OCI-M2 (cell line): ENCODE data around the gene AGXT.
"Not testable (repeated sequence)": the region's sequence is repeated elsewhere in the genome, so short reads cannot be mapped to it uniquely, and the experiment has no call there.

ENCODE experiments used
- DNase-seq: peaks from one replicate; lab custom pipeline; 2025; ENCODE audit not compliant: unreplicated experiment; lab: John Stamatoyannopoulos, UW

AGXT gene

DNA sequence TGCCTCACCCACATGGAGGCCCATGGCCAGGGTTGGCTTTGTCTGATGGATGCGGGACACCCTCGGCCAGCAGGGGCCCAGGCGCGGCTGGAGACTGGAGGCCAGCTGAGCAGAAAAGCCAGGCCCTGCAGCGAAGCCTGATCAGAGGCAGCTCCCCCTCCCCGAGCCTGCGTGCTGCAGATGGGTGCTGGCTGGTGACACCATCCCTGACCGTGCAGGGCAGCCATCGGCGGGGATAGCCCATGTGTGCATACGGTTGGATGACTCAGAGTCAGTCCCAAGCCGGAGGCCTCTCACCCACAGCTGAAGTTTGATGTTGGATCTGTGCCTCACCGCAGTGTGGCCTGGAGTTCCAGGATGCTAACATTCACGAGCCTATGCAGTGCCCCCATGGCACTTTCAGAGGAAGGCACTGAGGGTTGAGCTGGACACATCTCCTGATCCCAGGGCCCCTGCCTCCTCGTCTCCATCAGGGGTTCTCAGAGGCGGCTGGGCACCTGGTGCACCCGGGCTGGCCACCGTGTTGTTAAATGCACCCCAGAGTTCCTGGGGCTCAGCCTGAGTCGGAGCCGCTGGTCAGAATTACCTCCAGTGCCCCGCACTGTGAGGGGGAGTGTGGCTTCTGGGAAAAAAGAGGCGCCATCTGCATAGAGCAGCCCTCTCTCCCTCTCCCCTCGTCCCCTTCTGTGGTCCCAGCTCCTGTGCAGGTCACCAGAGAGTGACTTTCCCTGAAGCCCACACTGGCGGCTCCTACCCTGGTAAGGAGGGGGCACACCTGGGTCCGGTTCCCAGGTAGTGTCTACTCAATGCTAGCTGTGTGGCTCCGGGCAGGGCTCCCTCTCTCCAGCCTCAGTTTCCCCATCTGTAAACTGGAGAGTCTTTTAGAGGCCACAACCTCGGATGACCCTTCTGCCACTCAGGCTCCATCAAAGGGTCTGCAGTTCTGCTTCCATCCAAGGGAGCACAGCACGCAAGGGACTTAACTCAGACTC is 29.2 kb upstream of the AGXT start:
- no peak for DNase-seq

DNA sequence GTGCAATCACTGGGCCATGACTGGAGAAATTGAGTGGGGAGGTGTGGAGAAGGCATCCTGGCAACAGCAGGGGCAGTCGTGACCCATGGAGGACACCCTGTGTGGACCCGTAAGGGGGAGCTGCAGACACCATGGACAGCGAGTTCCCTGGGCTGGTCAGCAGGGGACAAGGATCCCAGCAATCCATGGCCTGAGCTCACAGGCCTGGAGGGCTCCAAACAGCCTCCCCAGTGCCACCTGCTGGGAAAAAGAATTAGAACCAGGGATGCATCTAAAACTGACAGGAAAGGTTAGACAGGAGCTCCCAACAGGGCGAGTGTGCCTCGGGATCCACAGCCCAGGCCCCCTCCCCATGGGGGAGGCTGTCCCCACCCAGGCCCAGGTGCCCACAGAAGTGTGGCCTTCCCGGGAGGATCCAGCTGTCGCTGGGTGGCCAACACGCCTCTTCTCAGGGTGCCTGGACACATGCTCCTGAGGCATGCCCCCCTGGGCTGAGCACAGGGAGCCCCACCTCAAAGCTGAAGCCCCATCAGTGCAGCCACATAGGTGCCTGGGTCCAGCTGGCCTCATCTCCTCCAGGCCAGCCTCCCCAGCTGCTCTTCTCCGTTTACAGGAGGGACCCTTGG is 28.1 kb upstream of the AGXT start:
- no peak for DNase-seq

DNA sequence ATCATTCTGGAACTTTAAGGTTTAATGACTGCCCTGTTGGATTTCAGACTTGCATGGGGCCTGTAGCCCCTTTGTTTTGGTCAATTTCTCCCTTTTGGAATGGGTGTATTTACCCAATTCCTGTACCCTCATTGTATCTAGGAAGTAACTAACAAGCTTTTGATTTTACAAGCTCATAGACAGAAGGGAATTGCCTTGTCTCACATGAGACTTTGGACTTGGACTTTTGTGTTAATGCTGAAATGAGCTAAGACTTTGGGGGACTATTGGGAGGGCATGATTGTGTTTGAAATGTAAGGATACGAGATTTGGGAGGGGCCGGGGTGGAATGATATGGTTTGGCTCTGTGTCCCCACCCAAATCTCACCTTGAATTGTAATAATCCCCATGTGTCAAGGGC is 22.3 kb upstream of the AGXT start:
- not testable (repeated sequence) for DNase-seq

DNA sequence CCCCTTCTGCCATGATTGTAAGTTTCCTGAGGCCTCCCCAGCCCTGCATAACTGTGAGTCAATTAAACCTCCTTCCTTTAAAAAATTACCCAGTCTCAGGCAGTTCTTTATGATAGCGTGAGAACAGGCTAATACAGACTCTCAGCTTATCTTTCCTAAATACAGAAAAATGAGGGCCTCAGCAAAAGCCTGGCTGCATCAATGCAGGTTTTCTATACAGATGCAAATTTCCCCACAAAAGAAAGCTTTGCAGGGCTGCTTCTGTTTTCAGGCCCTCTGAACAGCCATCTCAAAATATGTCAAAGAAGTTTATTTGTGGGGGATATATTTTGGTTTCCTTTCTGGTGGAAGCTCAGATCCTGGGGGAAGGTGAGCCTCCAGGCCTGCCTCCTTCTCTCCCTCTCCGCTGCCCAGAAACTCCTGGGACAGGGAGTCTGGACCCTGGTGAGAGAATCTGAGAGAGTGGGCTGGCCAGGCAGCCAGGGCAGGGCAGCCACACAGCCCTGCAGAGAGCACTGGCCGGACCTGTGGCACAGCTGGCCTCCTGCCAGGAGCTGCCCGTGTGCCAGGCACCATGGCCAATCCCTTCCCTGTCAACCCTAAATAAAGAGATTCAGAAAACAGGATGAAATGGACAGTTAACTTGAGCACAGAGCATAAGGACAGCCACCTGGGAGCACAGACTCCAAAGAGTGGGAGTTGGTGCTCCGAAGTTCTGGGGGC is 21.6 kb upstream of the AGXT start:
- DNase-seq: no peak

DNA sequence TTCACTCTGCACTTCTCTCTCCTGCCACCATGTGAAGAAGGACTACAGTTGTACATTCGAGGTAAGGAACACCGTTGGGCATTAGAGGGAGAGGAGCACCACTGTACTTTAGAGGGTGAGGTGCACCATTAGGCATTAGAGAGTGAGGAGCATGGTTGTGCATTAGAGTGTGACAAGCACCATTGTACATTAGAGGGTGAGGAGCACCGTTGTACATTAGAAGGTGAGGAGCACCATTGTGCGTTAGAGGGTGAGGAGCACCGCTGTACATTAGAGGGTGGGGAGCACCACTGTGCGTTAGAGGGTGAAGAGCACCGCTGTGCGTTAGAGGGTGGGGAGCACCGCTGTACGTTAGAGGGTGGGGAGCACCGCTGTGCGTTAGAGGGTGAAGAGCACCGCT is 20.8 kb upstream of the AGXT start:
- DNase-seq: no peak

DNA sequence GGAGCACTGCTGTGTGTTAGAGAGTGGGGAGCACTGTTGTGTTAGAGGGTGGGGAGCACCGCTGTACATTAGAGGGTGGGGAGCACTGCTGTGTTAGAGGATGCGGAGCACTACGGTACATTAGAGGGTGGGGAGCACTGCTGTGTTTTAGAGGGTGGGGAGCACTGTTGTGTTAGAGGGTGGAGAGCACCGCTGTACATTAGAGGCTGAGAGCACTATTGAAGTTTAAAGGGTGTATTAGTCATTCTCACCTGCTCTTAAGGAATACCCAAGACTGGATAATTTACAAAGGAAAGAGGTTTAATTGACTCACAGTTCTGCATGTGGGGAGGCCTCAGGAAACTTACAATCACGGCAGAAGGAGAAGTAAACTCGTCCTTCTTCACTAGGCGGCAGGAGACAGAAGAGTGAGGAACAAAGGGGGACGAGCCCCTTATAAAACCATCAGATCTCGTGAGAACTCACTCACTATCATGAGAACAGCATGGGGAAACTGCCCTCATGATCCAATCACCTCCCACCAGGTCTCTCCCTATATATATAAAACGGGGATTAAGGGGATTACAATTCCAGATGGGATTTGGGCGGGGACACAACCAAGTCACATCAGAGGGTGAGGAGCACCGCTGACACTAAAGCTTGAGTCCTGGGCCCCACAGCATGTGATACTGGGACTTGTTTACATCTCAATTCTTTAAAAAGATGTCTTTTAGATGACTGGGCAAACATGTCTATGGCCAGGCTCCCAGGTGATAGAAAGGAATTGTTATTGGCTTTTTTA is 19.5 kb upstream of the AGXT start:
- no peak for DNase-seq

DNA sequence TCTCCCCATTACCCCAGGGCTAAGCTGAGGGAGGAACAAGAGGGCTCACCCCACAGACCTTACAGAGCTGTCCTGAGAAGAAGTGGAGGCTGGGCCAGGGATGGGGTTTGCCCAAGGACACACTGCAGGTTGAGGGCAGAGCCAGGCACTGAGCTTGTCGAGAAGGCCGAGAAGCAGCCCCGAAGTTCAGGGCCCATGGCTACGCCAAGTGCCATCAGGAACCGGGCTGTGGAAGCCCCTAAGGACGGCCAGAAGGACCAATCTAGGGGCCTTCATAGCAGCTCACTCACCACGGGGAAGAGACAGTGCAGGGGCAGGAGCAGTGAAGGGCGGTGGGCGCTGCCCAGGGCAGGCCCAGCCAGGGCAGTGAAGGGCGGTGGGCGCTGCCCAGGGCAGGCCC is 18.6 kb upstream of the AGXT start:
- no peak for DNase-seq

DNA sequence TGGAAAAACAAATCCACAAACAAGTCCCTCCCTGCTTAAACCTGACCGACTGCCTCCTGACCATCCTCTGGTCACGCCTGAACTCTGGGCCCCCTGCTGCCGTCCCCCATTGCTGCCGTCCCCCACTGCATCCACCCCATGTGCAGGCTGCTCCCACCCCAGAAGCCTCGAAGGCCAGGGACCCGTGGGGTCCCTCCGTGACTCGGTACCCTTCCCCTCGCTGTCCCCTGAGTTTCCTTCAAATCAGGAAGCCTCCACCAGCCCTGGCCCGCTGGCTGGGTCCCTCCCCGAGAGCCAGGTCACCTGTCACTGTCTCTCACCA is 17.9 kb upstream of the AGXT start:
- no peak for DNase-seq

DNA sequence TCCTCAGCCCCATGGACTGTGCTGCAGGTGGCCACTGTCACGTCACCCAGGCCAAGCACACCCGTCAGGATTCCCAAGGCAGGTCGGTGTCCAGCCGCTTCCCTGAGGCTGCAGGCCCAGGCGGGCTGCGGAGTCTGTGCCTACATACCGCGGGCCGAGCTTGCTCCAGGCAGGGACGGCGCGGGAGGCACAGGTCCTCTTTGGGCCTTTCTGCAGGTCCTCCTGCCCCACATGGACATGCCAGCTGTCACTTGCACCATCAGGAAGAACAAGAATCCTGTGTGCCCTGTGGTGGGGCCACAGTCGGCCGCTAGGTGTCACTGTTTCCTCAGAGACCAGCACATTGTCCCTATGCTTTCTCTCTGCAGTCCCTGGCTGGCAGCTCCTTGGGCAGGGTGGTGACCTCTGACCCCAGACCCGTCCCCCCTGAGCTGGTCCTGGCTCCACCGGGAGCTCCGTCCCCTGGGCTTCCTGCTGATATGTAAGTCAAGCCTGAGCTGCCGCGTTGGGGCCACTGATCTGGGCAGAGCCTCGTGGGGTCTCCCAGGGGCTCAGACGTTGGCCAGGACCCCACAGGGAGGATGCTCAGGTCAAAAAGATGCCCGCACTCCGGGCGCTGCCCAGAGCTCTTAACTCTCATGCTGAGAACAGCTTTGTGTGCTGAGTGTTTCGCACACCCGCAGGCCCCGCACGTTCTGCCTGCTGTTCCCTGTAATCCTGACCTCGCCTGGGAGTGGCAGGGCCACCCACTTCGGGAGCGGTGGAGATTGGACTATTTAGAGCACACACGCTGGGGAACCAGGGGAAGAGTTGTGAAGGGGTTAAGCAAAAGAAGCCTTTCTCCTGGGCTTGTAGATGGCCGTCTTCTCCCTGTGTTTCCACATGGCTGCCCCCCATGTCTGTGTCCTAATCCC is 17.3 kb upstream of the AGXT start:
- DNase-seq: peak; percentile 8

DNA sequence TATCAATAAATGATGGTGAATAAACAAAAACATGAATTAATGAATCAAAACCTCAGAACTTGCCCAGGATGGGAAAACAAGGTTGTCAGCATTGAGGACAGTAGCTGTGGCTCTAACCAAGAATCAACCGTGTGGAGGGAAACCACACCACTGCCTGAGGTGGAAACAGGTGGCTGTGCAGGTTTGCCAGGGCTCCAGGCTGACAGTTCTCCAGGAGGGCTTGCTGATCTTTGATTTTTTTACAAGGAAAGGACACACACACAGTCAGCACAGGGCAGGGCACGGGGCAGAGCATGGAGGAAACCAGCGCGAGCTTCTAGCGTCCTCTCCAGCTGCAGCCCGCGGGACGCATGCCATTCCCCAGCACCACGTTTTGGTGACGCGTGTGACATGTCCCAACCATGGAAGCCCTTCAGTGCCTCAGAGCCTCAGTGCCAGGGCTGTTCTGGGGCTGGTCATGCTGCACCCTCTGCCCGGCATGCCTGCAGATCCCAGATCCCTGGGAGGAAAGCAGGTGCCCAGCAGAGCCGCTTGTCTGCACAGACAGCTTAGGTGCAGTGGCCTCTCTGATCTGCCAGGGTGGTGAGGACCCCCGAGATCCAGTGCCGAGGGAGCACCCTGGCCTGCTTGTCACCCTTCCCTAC is 15.8 kb upstream of the AGXT start:
- DNase-seq: no peak

DNA sequence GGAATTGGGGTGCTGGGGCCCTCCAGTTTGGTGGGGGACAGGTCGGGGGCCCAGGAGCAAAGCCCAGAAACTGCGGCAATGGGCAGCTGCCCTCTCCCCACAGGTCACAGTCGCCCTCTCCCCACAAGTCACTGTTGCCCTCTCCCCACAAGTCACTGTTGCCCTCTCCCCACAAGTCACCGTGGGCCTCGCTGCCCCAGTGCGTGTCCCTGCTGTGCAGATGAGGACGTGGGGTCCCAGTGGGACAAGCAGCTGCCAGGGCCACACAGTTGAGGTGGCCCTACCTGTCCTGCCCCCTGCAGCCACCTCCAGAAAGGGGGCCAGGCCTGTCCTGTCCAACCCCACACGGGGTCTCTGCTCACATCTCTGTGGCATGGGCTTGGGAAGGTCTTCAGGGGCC is 13.0 kb upstream of the AGXT start:
- no peak for DNase-seq

DNA sequence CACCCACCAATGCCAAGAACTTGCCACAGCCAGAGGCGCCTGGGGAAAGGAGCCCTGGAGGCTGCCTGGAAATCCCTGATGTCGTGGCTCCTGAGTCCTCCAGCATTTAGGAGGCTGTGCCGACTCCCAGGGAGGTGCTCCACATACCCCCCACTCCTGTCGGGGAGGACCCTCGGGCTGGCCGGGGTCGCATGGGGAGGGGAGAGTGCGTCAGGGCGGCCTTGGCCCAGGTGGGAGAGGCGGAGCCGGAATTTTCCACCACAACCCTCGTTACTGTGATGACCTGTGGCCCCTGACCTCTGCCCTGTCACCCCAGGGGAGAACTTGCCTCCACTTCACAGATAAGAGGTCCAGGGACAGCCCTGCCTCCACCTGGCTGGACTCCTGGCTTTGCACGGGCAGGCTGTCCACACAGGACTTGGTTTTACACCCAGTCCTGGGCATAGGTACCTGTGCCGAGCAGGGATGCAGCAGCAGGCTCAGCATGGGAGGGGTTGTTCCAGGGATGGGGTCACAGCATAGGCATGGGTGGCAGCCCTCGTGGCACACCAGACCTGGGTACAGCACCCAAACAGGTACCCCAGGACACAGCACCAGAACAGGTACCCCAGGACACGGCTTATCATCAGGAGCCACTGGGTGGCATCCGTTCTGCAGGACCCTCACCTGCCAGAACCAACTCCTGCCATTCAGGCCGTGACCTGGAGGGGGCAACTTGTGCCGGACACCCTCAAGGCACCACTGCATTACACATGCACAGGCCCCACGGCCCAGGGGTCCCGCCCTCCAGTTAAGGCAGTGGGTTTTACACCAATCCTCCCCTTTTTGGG is 12.3 kb upstream of the AGXT start:
- no peak for DNase-seq

DNA sequence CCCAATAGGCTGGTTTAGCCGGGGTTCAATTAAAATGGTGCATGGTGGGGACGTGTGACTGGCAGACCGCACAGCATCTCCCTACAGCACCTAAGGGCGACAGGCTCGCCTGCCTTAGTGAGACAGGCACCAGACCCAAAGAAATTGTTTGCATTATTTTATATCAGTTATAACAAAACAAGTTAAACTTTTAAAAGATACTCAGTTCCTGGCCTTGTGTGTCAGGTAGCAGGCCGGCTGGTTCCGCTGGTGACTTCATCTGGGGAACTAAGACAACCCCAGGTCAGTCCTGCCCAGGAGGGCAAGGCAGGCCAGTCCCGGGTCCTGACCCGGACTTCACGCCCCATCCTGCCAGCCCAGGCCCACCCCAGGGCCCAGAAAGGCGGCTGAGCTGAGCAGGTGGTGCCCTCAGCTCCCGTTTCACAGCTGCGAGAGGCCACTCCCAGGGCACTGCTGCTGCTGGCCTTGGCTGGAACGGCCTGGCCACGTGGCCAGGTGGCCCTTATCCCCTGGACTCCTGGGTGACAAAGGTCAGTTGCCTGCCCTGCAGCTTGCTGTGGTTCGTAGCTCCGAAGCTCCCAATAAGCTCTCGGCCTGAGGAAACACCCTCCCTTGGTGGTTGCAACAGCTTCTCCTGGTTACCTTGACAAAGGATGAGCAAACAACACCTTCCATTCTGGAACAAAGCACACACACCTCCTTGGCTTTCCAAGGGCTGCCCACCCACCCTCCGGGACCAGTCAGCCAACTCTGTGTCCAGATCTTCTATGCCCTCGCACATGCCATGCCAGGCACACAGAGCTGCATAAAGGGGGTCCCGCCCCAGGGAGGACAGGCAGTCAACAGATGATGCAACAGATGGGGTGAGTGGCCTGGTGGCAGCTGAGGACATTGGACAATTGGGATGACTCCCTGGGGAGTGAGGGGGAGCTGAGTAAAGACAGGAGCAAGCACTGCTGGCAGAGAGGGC is 11.3 kb upstream of the AGXT start:
- DNase-seq: no peak

DNA sequence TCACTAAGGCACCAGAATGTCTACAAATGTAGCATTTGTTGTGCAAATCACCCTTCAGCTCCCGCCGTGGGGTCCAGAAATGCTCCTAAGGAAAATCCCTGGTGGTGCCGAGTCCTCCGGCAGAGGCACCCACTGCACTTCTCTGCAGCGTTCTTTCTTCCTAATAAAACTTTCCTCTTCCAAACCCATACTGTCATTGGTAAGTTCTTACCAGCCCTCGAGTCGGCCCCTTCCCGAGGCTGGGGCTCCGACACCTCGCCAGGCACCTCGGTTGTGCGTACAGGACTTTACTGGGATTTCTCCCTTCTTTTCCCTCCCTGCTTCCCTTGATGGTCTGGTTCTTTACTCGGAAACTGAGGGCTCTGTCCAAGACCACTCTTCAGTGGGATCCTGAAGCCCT is 10.3 kb upstream of the AGXT start:
- DNase-seq: no peak

DNA sequence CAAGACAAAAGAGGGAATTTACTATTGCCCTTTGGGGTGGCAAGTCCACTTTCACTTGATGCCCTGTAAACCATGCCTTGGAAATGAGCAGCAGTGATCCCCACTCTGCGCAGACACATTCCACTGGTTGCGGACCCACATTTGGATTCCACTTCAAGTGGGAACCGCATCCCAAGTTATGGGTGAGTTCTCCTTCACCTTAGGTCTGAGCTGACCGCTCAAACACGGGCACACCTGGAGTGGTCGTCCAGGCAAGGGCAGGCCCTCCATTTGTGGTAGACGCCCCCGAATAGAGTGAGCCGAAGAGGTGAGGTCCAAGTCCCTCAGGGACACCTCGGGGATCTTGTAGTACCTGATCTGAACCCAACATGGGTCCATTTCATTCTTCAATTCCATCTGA is 9.8 kb upstream of the AGXT start:
- no peak for DNase-seq

DNA sequence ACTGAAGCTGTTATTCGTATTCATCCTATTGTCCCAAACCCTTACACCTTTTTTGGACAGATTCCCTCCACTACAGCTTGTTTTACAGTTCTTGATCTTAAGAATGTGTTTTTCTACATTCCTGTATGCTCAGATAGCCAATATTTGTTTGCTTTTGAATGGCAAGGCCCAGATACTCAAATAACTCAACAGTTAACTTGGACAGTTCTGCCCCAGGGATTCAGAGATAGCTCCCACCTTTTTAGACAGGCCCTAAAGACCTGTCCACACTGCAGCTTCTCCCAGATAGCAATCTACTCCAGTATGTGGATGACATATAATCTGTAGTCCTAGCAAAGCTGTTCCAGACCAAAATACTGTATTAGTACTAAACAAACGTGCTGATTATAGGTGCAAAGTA is 7.1 kb upstream of the AGXT start:
- DNase-seq: no peak

DNA sequence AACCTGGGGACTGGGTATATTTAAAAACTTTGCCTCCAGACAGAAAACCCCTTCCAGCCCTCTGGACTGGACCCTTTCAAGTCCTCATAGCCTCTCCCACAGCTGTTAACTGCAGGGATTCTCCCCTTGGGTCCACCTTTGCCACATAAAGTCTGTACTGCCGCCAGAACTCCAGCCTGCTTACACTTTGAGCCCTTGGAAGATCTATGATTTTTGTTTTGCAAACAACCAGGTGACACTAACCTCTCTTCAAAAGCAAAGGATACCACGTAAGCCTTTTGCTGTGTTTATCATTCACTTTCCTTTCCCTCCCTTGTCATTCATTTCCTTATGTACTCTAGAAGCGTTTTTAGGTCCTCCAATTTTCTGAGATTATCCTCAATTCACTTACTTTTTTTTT is 4.1 kb upstream of the AGXT start:
- DNase-seq: no peak

DNA sequence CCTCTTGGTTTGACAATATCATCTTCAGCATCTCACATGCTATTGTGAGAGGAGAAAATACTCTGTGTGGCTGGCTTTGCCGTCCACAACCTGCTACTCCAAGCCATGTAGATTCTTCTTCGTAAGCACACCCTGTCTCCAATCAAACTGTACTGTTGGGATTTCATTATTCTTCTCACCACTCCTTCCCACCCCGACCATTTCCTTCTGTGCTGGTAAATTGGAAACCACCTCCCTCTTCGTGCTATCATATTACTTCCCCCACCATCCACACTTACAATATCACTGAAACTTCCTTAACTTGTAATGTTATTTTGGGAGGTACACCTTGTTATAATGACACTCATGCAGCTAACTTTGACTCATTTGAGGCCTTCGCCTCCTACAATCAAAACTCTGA is 3.2 kb upstream of the AGXT start:
- DNase-seq: no peak
